Left lung (tissue), 10 donors: ENCODE data around the gene UNC5C. TPM values are rescaled to one million over a fixed set of nuclear protein-coding genes. Genes with fewer than 3 reads are reported as not detected.

Source experiments
- ATAC-seq: fragments of 200-7000 bp; cut with Tn5 transposase; one replicate; pipeline ENCODE4 v1.9.1; 2020; ENCODE audit warnings: moderate library complexity
- DNase-seq, 4 donors: peaks; one replicate each; pipeline ENCODE4 v3.0.0-alpha.2; 2013 to 2020
- H3K27ac ChIP-seq, 2 donors: fragments of 200-600 bp; sonication (generic) in 1 of 2; one replicate each; pipeline versions ENCODE4 v1.5.0 to v1.8.0; 2020 to 2021
- H3K27me3 ChIP-seq, 2 donors: fragments of 200-600 bp; sonication (generic) in 1 of 2; one replicate each; pipeline versions ENCODE4 v1.5.0 to v1.8.0; 2020 to 2021
- H3K36me3 ChIP-seq, 2 donors: fragments of 200-600 bp; sonication (generic) in 1 of 2; one replicate each; pipeline versions ENCODE4 v1.5.0 to v1.8.0; 2020 to 2021
- H3K4me1 ChIP-seq, 2 donors: fragments of 200-600 bp; one replicate each; pipeline ENCODE4 v1.8.0; 2021
- H3K4me3 ChIP-seq, 2 donors: fragments of 200-600 bp; sonication (generic) in 1 of 2; one replicate each; pipeline versions ENCODE4 v1.5.0 to v1.8.0; 2020 to 2021; ENCODE audit warnings: mild to moderate bottlenecking in 1 of 2
- H3K9me3 ChIP-seq, 2 donors: fragments of 200-600 bp; sonication (generic) in 1 of 2; one replicate each; pipeline versions ENCODE4 v1.5.0 to v1.8.0; 2020 to 2021
- intact Hi-C, 2 donors: fragments of 100-400 bp; cut with DNase I; formaldehyde crosslinking; loops; one replicate each; pipeline versions ENCODE4 v1.11.2 to v1.14.2; 2022
- polyA plus RNA-seq, 6 donors: library from polyadenylated mRNA; unstranded; fragments of 120-200 nt; gene quantifications; one replicate each; pipeline ENCODE4 v1.2.1, GENCODE V29; 2013; ENCODE audit not compliant: insufficient read length in 6 of 6
- total RNA-seq, 2 donors: library from RNA; stranded (reverse); fragmentation: NEBNext Ultra II Directional; extraction: Animal tissue kit (Norgen Biotek cat#: 25700); gene quantifications; one replicate each; pipeline ENCODE4 v1.2.1, GENCODE V29; 2021
- TF ChIP-seq, protein P1 (sequence below), 2 donors: fragments of 200-600 bp; sonication (generic) in 1 of 2; IDR thresholded peaks; one replicate each; pipeline versions ENCODE4 v1.5.0 to v1.8.0; 2021; ENCODE audit warnings: antibody characterized with exemption in 2 of 2
- donor health status: DM: no; HTN: yes; CAD: no.
- donor health status: DM: no; HTN: no; CAD: no.

Gene UNC5C
- total and polyA plus RNA-seq, 8 donors: 9.0 to 49.5 (median 40.5) TPM

DNA sequence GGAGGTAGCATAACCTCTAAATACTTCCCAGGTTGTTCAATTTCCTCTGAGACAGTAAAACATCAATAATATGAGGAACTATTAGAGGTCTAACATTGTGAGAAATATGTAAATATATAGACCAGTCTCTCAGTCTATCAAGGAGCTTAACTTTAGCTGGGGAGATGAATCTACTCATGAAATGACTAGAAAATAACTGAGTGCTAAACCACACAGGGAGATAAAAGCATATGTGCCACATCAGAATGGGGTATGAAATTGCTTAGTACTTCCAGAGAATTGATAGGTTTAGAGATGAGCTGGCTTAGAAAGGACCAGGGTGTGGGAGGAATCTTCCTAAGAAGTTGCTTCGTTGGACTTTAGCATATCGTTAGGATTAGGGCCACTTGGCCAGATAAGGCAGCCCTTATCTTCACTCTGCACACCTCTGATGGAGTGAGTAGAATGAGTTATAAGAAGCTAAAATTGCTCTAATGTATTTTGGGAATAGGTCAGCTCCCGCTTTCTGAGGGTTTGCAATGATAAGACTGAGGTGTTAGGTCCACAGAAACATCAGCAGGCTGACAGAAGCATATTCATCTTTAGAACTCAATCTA lies 299.2 kb downstream of the UNC5C start:
- DNase-seq: no peak
- intact Hi-C loops: no loop called here
- H3K4me1 ChIP-seq: no peaks in the 10 kb centered on the region
- H3K9me3 ChIP-seq: no peaks in the 10 kb centered on the region
- no peaks in the 10 kb centered on the region for H3K27me3 ChIP-seq
- H3K27ac ChIP-seq: no peak overlapping the region
- H3K36me3 ChIP-seq: no peaks in the 10 kb centered on the region
- no peak overlapping the region for H3K4me3 ChIP-seq
- ATAC-seq: no peak
- TF ChIP-seq, protein P1, sequence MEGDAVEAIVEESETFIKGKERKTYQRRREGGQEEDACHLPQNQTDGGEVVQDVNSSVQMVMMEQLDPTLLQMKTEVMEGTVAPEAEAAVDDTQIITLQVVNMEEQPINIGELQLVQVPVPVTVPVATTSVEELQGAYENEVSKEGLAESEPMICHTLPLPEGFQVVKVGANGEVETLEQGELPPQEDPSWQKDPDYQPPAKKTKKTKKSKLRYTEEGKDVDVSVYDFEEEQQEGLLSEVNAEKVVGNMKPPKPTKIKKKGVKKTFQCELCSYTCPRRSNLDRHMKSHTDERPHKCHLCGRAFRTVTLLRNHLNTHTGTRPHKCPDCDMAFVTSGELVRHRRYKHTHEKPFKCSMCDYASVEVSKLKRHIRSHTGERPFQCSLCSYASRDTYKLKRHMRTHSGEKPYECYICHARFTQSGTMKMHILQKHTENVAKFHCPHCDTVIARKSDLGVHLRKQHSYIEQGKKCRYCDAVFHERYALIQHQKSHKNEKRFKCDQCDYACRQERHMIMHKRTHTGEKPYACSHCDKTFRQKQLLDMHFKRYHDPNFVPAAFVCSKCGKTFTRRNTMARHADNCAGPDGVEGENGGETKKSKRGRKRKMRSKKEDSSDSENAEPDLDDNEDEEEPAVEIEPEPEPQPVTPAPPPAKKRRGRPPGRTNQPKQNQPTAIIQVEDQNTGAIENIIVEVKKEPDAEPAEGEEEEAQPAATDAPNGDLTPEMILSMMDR (IDR thresholded peaks at IDR 0.05): no peak

DNA sequence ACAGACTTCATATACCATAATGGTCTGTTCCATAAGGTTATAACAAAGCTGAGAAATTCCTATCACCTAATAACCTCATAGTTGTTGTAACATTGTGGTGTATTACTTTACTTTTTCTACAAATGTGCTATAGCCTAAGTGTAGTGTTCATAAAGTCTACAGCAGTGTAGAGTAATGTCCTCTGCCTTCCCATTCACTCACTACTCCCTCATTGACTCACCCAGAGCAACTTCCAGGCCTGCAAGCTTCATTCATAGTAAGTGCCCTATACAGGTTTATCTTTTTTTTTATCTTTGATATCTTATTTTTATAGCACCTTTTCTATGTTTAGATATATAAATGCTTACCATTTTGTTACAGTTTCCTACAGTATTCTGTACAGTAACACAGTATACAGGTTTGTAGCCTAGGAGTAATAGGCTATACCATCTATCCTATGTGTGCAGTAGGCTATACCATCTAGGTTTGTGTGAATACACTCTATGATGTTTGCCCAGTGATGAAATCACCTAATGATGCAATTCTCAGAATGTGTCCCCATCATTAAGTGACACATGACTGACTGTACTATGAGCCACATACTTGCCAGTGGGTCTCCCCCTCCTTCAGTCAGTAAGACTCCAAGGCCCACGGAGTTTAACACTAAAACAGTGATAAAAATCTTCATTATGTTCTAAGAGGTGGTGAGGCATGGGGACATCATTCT lies 299.9 kb downstream of the UNC5C start:
- intact Hi-C loops: no loop called here
- Histone ChIP-seq H3K4me3 (no peak overlapping the region), H3K9me3 (no peaks in the 10 kb centered on the region), H3K4me1 (no peaks in the 10 kb centered on the region), H3K27me3 (no peaks in the 10 kb centered on the region), H3K36me3 (no peaks in the 10 kb centered on the region), H3K27ac (no peak overlapping the region)
- DNase-seq (no peak), ATAC-seq (no peak)
- TF ChIP-seq, protein P1 (IDR thresholded peaks at IDR 0.05): no peak

DNA sequence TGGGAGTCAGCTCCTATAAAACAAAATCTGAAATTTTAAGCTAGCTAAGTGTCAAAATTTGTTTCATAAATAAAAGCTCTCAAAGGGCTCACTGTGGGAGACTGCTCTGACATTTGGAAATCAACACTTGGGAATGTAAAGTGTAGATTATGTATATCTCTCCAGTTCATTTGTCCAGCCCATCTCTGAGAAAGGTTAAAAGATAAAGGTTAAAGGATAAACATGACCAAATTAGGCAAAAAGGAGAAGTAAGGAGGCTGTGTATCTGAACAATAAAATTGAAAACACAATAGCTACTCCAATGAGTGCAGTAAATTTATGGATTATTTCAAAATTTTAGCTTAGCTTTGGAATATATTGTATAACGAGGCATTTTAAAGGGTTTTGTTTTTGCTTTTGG lies 304.9 kb downstream of the UNC5C start:
- ATAC-seq (no peak), DNase-seq (no peak)
- Histone ChIP-seq H3K36me3 (no peaks in the 10 kb centered on the region), H3K4me3 (no peak overlapping the region), H3K4me1 (no peaks in the 10 kb centered on the region), H3K27ac (no peak overlapping the region), H3K27me3 (no peaks in the 10 kb centered on the region), H3K9me3 (peaks cover 0 to 1% of the 10 kb centered on the region in 2 donors)
- intact Hi-C loops: no loop called here
- TF ChIP-seq, protein P1 (IDR thresholded peaks at IDR 0.05): no peak

DNA sequence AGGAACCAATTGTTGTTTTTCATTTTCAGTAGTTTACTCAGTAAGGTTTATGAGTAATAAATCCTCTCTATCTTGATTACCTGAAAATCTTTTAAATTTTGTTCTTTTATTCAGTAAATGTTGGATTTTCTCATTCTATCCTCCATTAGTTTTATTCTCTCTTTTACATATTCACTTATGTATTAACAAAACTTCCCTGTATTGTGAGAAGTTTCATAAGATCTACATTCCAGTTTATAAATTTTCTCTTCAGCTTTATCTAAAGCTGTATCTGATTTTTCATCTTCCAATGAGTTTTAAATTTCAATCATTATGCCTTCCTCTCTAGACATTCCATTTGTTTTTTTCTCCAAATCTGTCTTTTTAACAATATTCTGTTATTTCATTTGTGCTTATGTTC lies 310.2 kb downstream of the UNC5C start:
- intact Hi-C loops: no loop called here
- TF ChIP-seq, protein P1 (IDR thresholded peaks at IDR 0.05): no peak

DNA sequence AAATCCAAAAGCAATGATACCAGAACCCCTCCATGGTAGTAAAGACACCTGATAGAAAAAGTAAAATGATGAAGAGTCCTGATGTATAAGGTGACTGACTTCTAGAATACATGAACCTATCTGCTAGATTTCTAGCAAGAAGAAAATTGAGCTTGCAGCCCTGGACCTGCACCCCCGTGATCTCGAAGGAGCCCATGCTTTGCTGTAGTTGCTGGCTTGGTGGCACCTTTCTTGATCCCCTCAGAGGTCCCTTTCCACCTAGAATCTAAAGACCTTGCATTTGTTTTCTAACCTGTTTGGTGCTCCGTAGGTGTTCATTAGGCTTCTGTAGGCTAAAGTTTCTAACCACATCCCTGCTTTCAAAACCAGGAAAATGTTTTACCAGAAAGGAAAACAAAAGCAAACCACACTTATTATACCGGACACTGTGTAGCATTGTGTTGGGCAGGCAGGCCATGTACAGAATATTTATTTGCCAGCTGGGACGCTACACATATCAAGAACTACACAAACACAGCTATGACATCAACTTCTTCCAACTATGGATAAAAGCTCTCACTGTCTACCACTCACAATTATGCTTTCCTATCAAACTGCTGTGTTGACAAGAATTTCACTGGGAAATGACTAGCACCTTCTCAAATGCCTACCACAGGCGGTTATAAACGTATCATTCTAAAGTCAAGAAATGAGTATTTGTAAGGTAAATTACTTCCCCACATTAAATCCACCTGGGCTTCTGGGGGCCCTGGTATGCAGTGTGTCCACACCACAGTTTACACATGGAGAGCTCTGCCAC lies 316.2 kb downstream of the UNC5C start:
- H3K27ac ChIP-seq: no peak overlapping the region

More for the DNA sequence above, 310.2 kb downstream of the UNC5C start:
- Histone ChIP-seq H3K4me3 (no peak overlapping the region), H3K9me3 (peaks cover 0 to 6% of the 10 kb centered on the region in 2 donors), H3K27me3 (no peaks in the 10 kb centered on the region), H3K36me3 (no peaks in the 10 kb centered on the region), H3K4me1 (no peaks in the 10 kb centered on the region), H3K27ac (no peak overlapping the region)
- ATAC-seq: no peak
- DNase-seq: no peak

More for the DNA sequence above, 316.2 kb downstream of the UNC5C start:
- no peaks in the 10 kb centered on the region for H3K27me3 ChIP-seq
- ATAC-seq (no peak), DNase-seq (no peak)
- no peaks in the 10 kb centered on the region for H3K36me3 ChIP-seq
- TF ChIP-seq, protein P1 (IDR thresholded peaks at IDR 0.05): no peak
- H3K9me3 ChIP-seq: no peaks in the 10 kb centered on the region
- no peaks in the 10 kb centered on the region for H3K4me1 ChIP-seq
- intact Hi-C loops: no loop called here
- no peak overlapping the region for H3K4me3 ChIP-seq
